Skeletal muscle cell (primary cell): ENCODE results near the gene BANF2.
"Not testable (repeated sequence)": the region's sequence is repeated elsewhere in the genome, so short reads cannot be mapped to it uniquely, and the experiment has no call there.

ENCODE experiments used
- DNase-seq: peaks from one replicate; pipeline ENCODE4 v3.0.0-alpha.2; 2010; ENCODE audit warnings: low read depth
- H3K4me3 ChIP-seq: 2 replicates; pipeline ENCODE4 v1.5.1; 2011; ENCODE audit warnings: low read depth, mild to moderate bottlenecking, control low read depth, low read length, moderate library complexity

The BANF2 gene

GRCh38 chr20:17704589-17705317 lies 5.0 kb downstream of the BANF2 start:
- no peak for DNase-seq
- H3K4me3 ChIP-seq: no peak overlapping the region

- no peak for DNase-seq
- H3K4me3 ChIP-seq: no peak overlapping the region
Measured at GRCh38 chr20:17705916-17706315, 6.2 kb downstream of the BANF2 start.

GRCh38 chr20:17706632-17707031 lies 6.9 kb downstream of the BANF2 start:
- no peak overlapping the region for H3K4me3 ChIP-seq

GRCh38 chr20:17707951-17708350 lies 8.2 kb downstream of the BANF2 start:
- not testable (repeated sequence) for DNase-seq, H3K4me3 ChIP-seq

More at GRCh38 chr20:17706632-17707031, 6.9 kb downstream of the BANF2 start:
- no peak for DNase-seq

- DNase-seq: no peak
- H3K4me3 ChIP-seq: no peak overlapping the region
Measured at GRCh38 chr20:17708675-17709360, 9.1 kb downstream of the BANF2 start.

- no peak overlapping the region for H3K4me3 ChIP-seq
- no peak for DNase-seq
Measured at GRCh38 chr20:17709361-17710293, 9.9 kb downstream of the BANF2 start.

- DNase-seq: peak; percentile 23
- H3K4me3 ChIP-seq: no peak overlapping the region
Measured at GRCh38 chr20:17710379-17711266, 10.9 kb downstream of the BANF2 start.

GRCh38 chr20:17711267-17711627 lies 11.5 kb downstream of the BANF2 start:
- DNase-seq: no peak

GRCh38 chr20:17712201-17712600 lies 12.4 kb downstream of the BANF2 start:
- no peak for DNase-seq
- no peak overlapping the region for H3K4me3 ChIP-seq

More at GRCh38 chr20:17711267-17711627, 11.5 kb downstream of the BANF2 start:
- no peak overlapping the region for H3K4me3 ChIP-seq

GRCh38 chr20:17712708-17713107 lies 12.9 kb downstream of the BANF2 start:
- no peak overlapping the region for H3K4me3 ChIP-seq
- no peak for DNase-seq

GRCh38 chr20:17714597-17714996 lies 14.8 kb downstream of the BANF2 start:
- no peak overlapping the region for H3K4me3 ChIP-seq
- no peak for DNase-seq

- no peak for DNase-seq
- H3K4me3 ChIP-seq: no peak overlapping the region
Measured at GRCh38 chr20:17715075-17715474, 15.3 kb downstream of the BANF2 start.

GRCh38 chr20:17716331-17716730 lies 16.6 kb downstream of the BANF2 start:
- no peak for DNase-seq

GRCh38 chr20:17720755-17721154 lies 21.0 kb downstream of the BANF2 start:
- H3K4me3 ChIP-seq: no peak overlapping the region
- DNase-seq: no peak

More at GRCh38 chr20:17716331-17716730, 16.6 kb downstream of the BANF2 start:
- no peak overlapping the region for H3K4me3 ChIP-seq

GRCh38 chr20:17721802-17722486 lies 22.2 kb downstream of the BANF2 start:
- DNase-seq: no peak
- no peak overlapping the region for H3K4me3 ChIP-seq

GRCh38 chr20:17722493-17723300 lies 22.9 kb downstream of the BANF2 start:
- H3K4me3 ChIP-seq: no peak overlapping the region
- no peak for DNase-seq

GRCh38 chr20:17723301-17723691 lies 23.5 kb downstream of the BANF2 start:
- no peak for DNase-seq

More at GRCh38 chr20:17723301-17723691, 23.5 kb downstream of the BANF2 start:
- no peak overlapping the region for H3K4me3 ChIP-seq
